ENCODE results near the gene TSPAN3. TPM values are rescaled to one million over a fixed set of nuclear protein-coding genes. Genes with fewer than 3 reads are reported as not detected.

Gene TSPAN3
- total RNA-seq, 1 experiment from 2014 or later, result 404 TPM

DNA sequence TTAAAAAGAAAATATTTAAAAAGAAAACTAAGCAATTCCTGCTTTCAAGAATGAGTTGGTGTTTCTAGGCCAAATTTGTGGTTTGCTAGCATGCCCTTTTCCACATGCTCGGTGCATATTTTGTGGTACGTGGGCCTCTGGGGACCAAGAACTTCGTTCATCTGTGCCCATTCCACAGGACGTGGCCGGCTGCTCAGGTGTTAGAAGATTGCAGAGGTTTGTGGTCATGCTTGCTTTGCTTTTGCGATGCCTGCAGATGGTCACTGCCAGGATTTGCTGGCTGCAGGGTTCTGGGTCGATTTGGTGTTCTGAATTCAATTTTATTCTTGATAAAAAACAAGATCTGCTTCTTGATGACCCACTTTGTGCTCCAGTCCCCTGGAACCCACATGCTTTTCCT, 68.5 kb downstream of the TSPAN3 start:
- Mint-ChIP-seq H3K4me1 (ENCODE audit: low read depth, unreplicated experiment) (no peaks in the 10 kb centered on the region), H3K9me3 (ENCODE audit: low read depth, unreplicated experiment) (no peaks in the 10 kb centered on the region), H3K27me3 (ENCODE audit: unreplicated experiment) (peaks cover 58% of the 10 kb centered on the region), H3K4me3 (ENCODE audit: low read depth, unreplicated experiment) (no peak overlapping the region), H3K27ac (ENCODE audit: unreplicated experiment) (no peak overlapping the region), H3K36me3 (ENCODE audit: insufficient read depth, unreplicated experiment) (no peaks in the 10 kb centered on the region)
- no peak for DNase-seq
- CTCF ChIA-PET, result no interaction called here
- BruUV-seq (replicated peaks), result no TSS peak
- TF ChIP-seq, protein P1, sequence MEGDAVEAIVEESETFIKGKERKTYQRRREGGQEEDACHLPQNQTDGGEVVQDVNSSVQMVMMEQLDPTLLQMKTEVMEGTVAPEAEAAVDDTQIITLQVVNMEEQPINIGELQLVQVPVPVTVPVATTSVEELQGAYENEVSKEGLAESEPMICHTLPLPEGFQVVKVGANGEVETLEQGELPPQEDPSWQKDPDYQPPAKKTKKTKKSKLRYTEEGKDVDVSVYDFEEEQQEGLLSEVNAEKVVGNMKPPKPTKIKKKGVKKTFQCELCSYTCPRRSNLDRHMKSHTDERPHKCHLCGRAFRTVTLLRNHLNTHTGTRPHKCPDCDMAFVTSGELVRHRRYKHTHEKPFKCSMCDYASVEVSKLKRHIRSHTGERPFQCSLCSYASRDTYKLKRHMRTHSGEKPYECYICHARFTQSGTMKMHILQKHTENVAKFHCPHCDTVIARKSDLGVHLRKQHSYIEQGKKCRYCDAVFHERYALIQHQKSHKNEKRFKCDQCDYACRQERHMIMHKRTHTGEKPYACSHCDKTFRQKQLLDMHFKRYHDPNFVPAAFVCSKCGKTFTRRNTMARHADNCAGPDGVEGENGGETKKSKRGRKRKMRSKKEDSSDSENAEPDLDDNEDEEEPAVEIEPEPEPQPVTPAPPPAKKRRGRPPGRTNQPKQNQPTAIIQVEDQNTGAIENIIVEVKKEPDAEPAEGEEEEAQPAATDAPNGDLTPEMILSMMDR (IDR thresholded peaks at IDR 0.05; ENCODE audit: unreplicated experiment), result no peak
- intact Hi-C loops (cut with micrococcal nuclease; ENCODE audit: unreplicated experiment), result no loop called here

DNA sequence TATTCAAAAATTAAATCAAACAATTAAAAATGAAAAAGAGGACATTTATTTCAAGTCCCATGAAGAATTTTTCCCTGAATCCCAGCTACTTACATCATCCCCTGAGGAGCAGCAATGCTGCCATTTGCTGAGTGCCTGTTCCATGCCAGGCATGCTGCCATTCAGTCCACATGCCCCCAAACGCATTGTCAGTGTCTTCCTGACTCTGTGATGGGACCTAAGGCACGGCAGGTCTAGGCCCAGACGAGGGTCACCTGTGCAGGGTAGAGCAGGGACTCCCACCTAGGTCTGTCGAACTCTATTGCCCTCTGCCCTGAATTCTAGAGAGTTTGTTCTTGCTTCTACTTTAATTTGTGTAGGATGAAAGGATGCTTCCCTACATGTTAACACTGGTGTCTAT, 68.9 kb downstream of the TSPAN3 start:
- no peaks in the 10 kb centered on the region for H3K36me3 Mint-ChIP-seq (ENCODE audit: insufficient read depth, unreplicated experiment)
- CTCF ChIA-PET, result interaction anchor here (0.6 kb wide), 1 partner anchor 954 kb away, joined by 3 read pairs; no protein-coding TSS in a partner anchor
- H3K27ac Mint-ChIP-seq (ENCODE audit: unreplicated experiment), result no peak overlapping the region

DNA sequence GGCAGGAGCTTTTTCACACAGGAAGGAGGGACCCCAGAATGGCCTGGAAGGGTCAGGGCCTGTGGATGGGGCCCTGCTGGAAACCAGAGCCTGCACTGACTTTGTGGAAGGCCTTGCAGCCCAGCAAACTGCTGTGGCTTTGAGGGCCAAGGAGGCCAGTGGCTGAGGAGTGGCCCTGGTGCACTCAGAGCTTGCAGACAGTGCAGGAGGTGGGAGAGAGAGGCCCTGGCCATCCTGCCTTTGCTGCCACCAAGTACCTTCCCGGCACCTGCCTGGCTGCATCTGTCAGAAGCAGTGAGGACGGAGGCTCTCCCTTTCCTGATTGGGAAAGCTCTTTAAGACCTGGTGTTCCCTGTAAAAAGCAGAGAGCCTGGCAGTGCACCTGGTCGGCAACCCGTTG, 69.6 kb downstream of the TSPAN3 start:
- H3K27ac Mint-ChIP-seq (ENCODE audit: unreplicated experiment), result no peak overlapping the region
- intact Hi-C loops (cut with micrococcal nuclease; ENCODE audit: unreplicated experiment), result no loop called here
- CTCF ChIA-PET, result interaction anchor here (0.6 kb wide), 1 partner anchor 954 kb away, joined by 3 read pairs; no protein-coding TSS in a partner anchor
- peaks cover 54% of the 10 kb centered on the region for H3K27me3 Mint-ChIP-seq (ENCODE audit: unreplicated experiment)
- TF ChIP-seq, protein P1 (IDR thresholded peaks at IDR 0.05; ENCODE audit: unreplicated experiment), result no peak
- no TSS peak for BruUV-seq (replicated peaks)
- no peak overlapping the region for H3K4me3 Mint-ChIP-seq (ENCODE audit: low read depth, unreplicated experiment)
- H3K9me3 Mint-ChIP-seq (ENCODE audit: low read depth, unreplicated experiment), result no peaks in the 10 kb centered on the region
- no peaks in the 10 kb centered on the region for H3K4me1 Mint-ChIP-seq (ENCODE audit: low read depth, unreplicated experiment)
- DNase-seq, result no peak
- no peaks in the 10 kb centered on the region for H3K36me3 Mint-ChIP-seq (ENCODE audit: insufficient read depth, unreplicated experiment)

More for the DNA sequence above, 68.9 kb downstream of the TSPAN3 start:
- DNase-seq, result no peak
- TF ChIP-seq, protein P1 (IDR thresholded peaks at IDR 0.05; ENCODE audit: unreplicated experiment), result no peak
- no peaks in the 10 kb centered on the region for H3K4me1 Mint-ChIP-seq (ENCODE audit: low read depth, unreplicated experiment)
- H3K27me3 Mint-ChIP-seq (ENCODE audit: unreplicated experiment), result peaks cover 58% of the 10 kb centered on the region
- H3K9me3 Mint-ChIP-seq (ENCODE audit: low read depth, unreplicated experiment), result no peaks in the 10 kb centered on the region
- intact Hi-C loops (cut with micrococcal nuclease; ENCODE audit: unreplicated experiment), result no loop called here
- H3K4me3 Mint-ChIP-seq (ENCODE audit: low read depth, unreplicated experiment), result no peak overlapping the region
- BruUV-seq (replicated peaks), result no TSS peak

DNA sequence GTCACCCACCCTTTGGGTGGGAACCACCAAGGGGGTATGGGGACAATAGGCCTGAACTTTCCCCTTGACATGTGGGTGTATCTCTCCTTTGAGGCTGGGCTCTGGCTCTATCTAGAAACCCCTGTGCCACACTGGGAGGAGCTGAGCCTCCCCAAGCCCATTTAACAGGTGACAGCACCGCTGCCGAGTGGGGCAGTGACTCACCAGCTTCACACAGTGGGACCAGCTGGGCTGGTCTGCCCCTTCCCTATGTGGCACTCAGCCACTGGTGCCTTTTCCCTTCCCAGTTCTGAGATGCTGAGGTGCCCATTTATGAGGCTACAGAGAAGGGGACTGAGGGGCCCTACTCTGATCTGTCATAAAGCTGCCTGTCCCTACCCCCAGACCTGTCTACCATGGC, 70.9 kb downstream of the TSPAN3 start:
- Mint-ChIP-seq H3K9me3 (ENCODE audit: low read depth, unreplicated experiment) (no peaks in the 10 kb centered on the region), H3K36me3 (ENCODE audit: insufficient read depth, unreplicated experiment) (no peaks in the 10 kb centered on the region), H3K27me3 (ENCODE audit: unreplicated experiment) (peaks cover 48% of the 10 kb centered on the region), H3K4me3 (ENCODE audit: low read depth, unreplicated experiment) (no peak overlapping the region), H3K27ac (ENCODE audit: unreplicated experiment) (no peak overlapping the region), H3K4me1 (ENCODE audit: low read depth, unreplicated experiment) (no peaks in the 10 kb centered on the region)
- TF ChIP-seq, protein P1 (IDR thresholded peaks at IDR 0.05; ENCODE audit: unreplicated experiment), result no peak
- BruUV-seq (replicated peaks), result no TSS peak
- DNase-seq, result no peak
- intact Hi-C loops (cut with micrococcal nuclease; ENCODE audit: unreplicated experiment), result no loop called here
- CTCF ChIA-PET, result no interaction called here

All from Calu3 (cell line).